LoVo (cell line): ENCODE measurements around the gene MAST3.

Experiments
- DNase-seq: peaks from one replicate; pipeline ENCODE4 v3.0.0-alpha.2; 2016; ENCODE audit warnings: low spot score

Gene MAST3

GRCh38 chr19:18160493-18160970 lies 63.0 kb downstream of the MAST3 start:
- no peak for DNase-seq

GRCh38 chr19:18160971-18161635 lies 63.5 kb downstream of the MAST3 start:
- peak; percentile 79 for DNase-seq

- DNase-seq, result no peak
Observed at GRCh38 chr19:18161636-18162002, 64.0 kb downstream of the MAST3 start.

GRCh38 chr19:18164072-18164471 lies 66.5 kb downstream of the MAST3 start:
- no peak for DNase-seq

- no peak for DNase-seq
Observed at GRCh38 chr19:18165794-18166544, 68.4 kb downstream of the MAST3 start.

GRCh38 chr19:18167011-18167410 lies 69.4 kb downstream of the MAST3 start:
- DNase-seq, result no peak

GRCh38 chr19:18167975-18168645 lies 70.5 kb downstream of the MAST3 start:
- DNase-seq, result peak; percentile 29

- DNase-seq, result no peak
Observed at GRCh38 chr19:18168673-18169381, 71.2 kb downstream of the MAST3 start.

- DNase-seq, result no peak
Observed at GRCh38 chr19:18170714-18171255, 73.2 kb downstream of the MAST3 start.

- no peak for DNase-seq
Observed at GRCh38 chr19:18171605-18172327, 74.2 kb downstream of the MAST3 start.

- no peak for DNase-seq
Observed at GRCh38 chr19:18172331-18173053, 74.9 kb downstream of the MAST3 start.

- no peak for DNase-seq
Observed at GRCh38 chr19:18173054-18173571, 75.5 kb downstream of the MAST3 start.

GRCh38 chr19:18173572-18174288 lies 76.2 kb downstream of the MAST3 start, which contains the start of gene IFI30:
TSS of gene IFI30 (plus strand) at chr19:18173813. CDS start at chr19:18173842, 29 bp downstream.
- peak; percentile 80 for DNase-seq

- no peak for DNase-seq
Observed at GRCh38 chr19:18174983-18175382, 77.4 kb downstream of the MAST3 start.

- no peak for DNase-seq
Observed at GRCh38 chr19:18176367-18177310, 79.1 kb downstream of the MAST3 start.

- DNase-seq, result no peak
Observed at GRCh38 chr19:18179957-18180356, 82.4 kb downstream of the MAST3 start.

- DNase-seq, result no peak
Observed at GRCh38 chr19:18183529-18183928, 86.0 kb downstream of the MAST3 start.

- no peak for DNase-seq
Observed at GRCh38 chr19:18185538-18185937, 88.0 kb downstream of the MAST3 start.
